ENCODE measurements around the gene GNPTG.
A peak's percentile ranks its signal among the peaks of the same experiment; 100 is the strongest.
"Not testable (repeated sequence)": the region's sequence is repeated elsewhere in the genome, so short reads cannot be mapped to it uniquely, and the experiment has no call there.

GNPTG gene

DNA sequence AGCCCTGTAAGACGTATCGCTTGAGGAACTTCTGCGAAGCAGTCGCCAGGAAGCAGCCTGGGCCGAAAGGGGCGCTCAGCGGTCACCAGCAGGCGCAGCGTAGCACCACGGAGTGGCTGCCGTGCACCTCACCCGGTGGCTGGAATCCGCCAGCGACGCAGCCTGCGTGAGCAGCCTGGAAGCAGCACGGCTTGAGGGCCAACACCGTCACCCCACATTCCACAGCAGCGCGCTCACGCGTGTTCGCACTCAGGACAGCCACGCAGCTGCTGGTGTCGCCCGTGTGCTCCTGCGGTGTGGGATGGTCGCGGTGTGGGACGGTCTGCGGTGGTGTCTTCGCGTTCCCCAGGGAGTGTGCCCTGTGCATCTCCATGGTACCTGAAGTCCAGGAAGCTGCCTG is 32.7 kb upstream of the GNPTG start:
- DNase-seq (ENCODE audit: low read depth), result no peak

DNA sequence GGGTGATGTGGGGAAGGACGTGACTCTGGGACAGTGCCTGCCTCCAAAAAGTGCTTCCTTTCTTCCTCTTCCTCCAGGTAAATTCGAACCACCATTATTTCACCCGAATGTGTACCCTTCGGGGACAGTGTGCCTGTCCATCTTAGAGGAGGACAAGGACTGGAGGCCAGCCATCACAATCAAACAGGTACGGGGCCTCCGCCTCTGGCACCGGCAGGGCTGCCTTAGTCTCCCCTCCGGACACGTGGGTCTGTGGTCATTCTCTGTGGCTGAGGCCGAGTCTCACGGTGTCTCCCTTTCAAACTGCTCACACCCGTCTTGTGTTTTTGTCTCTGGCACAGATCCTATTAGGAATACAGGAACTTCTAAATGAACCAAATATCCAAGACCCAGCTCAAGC is 31.6 kb upstream of the GNPTG start:
- DNase-seq (ENCODE audit: low read depth), result no peak

DNA sequence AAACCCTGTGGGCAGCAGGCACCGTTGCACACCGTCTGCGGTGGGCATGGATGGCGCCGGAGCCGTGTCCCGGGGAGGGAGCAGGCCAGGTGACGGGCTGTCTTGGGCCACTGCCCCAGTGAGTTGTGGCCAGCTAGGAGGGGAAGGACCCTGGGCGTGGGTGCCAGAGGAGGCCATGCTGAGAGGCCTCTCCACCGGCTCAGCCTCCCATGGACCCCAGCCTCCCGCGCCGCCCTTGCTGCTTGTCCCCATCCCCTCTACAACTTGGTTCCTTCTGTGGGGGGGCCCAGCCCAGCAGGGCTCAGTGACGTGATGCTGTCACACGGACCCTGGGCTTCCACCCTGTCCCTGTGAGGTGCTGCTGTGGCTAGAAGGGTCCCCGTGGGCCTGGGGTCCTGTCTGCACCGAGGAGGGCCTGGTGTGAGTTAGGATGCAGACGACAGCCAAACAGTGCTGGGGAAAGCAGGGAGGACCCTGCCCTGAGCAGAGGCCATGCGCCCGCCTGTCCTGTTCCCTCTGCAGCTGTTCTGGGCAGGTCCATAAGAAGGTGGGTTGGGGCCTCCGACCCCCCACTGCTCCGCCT is 31.0 kb upstream of the GNPTG start:
- no peak for DNase-seq (ENCODE audit: low read depth)

GRCh38 chr16:1322407-1322806 is 29.3 kb upstream of the GNPTG start:
- no peak for DNase-seq (ENCODE audit: low read depth)

- no peak for DNase-seq (ENCODE audit: low read depth)
Observed at GRCh38 chr16:1323296-1324239, 28.2 kb upstream of the GNPTG start.

GRCh38 chr16:1324286-1324826 is 27.4 kb upstream of the GNPTG start:
- no peak for DNase-seq (ENCODE audit: low read depth)

- no peak for DNase-seq (ENCODE audit: low read depth)
Observed at GRCh38 chr16:1325261-1325660, 26.5 kb upstream of the GNPTG start.

- DNase-seq (ENCODE audit: low read depth), result no peak
Observed at GRCh38 chr16:1325673-1326371, 25.9 kb upstream of the GNPTG start.

DNA sequence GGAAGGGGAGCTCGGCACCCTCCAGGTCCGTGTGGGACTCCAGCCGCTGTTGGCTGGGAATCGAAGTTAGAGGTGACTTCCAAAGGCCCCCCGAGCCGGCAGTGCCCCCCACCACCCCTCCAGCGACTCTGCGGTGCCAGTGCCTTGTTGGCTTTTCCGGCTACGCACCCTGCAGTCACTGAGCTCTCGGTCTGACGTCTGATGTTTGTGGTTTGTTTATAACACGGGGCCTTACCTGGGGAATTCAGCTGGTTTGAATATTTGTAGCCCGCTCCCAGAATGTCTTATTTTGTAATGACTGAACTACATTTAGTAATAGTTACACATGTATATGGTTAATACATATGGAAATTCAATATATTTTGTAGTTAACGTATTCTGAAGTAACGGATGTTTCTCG is 25.3 kb upstream of the GNPTG start:
- DNase-seq (ENCODE audit: low read depth), result no peak

- DNase-seq (ENCODE audit: low read depth), result no peak
Observed at GRCh38 chr16:1326946-1327618, 24.6 kb upstream of the GNPTG start.

DNA sequence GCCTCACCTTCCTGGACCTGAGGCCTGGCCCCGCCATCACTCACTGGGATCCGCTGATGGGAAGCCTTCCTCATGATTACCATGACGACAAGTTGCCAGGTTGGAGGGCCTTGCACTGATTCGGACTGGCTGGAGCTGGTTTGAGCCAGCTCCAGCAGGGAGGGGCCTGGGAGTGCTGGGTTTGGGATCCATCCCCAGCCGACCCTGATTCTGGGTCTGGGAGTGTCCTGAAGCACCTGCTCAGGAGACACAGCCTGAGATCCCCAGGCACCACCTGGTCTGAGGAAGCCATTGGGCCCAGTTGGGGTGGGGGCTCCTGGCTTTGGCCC is 24.1 kb upstream of the GNPTG start:
- no peak for DNase-seq (ENCODE audit: low read depth)

DNA sequence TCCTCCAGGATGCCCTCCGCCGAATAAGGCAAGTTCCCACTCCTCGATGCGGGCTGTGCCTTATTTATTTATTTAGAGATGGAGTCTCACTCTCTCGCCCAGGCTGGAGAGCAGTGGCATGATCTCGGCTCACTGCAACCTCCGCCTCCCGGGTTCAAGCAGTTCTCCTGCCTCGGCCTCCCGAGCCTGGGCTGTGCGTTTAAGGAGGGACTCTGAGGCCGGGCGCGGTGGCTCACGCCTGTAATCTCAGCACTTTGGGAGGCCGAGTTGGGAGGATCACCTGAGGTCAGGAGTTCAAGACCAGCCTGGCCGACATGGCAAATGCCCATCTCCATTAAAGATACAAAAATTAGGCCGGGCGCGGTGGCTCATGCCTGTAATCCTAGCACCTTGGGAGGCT is 23.6 kb upstream of the GNPTG start:
- not testable (repeated sequence) for DNase-seq (ENCODE audit: low read depth)

DNA sequence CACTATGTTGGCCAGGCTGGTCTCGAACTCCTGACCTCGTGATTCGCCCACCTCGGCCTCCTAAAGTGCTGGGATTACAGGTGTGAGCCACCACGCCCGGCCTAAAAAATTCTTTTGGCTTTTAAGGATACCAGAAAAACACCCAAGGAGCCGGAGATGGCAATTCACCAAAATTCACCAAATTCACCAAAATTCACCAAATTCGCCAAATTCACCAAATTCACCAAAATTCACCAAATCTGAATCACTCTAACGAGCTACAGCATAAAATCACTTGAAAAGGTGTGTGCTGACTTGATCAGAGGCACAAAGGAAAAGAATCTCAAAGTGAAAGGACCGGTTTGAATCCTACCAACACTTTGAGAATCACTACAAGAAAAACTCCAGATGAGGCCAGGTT is 22.8 kb upstream of the GNPTG start:
- not testable (repeated sequence) for DNase-seq (ENCODE audit: low read depth)

DNA sequence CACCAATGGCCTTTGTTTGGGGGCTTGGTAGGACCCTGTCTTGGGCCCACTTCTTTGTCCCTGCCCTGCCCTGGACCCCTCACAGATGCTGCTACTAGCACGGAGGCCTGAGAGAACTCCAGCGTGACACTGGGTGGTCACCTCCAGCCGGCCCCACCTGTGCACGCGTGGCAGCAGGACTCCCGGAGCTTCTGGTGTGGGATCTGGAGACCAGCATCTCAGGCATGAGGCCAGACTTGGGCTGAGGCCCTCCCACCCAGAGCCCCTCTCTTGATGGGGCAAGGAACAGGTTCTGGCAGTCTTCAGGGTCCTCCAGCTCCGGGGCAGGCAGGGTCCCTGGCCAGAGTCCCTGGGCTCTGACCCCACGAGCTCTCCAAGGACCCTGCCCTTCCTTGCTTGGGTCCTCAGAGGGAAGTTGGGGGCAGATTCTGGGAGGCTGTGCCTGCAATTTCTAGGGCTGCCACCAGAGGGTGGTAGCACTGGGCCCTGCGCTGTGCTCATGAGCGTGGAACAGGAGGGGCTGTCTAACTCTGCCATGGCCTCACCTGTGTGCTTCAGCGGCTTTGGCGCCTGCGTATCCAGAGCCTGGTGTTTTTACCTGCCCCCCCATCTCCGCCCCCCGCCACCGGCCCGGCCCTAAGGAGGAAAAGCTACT is 21.3 kb upstream of the GNPTG start:
- no peak for DNase-seq (ENCODE audit: low read depth)

DNA sequence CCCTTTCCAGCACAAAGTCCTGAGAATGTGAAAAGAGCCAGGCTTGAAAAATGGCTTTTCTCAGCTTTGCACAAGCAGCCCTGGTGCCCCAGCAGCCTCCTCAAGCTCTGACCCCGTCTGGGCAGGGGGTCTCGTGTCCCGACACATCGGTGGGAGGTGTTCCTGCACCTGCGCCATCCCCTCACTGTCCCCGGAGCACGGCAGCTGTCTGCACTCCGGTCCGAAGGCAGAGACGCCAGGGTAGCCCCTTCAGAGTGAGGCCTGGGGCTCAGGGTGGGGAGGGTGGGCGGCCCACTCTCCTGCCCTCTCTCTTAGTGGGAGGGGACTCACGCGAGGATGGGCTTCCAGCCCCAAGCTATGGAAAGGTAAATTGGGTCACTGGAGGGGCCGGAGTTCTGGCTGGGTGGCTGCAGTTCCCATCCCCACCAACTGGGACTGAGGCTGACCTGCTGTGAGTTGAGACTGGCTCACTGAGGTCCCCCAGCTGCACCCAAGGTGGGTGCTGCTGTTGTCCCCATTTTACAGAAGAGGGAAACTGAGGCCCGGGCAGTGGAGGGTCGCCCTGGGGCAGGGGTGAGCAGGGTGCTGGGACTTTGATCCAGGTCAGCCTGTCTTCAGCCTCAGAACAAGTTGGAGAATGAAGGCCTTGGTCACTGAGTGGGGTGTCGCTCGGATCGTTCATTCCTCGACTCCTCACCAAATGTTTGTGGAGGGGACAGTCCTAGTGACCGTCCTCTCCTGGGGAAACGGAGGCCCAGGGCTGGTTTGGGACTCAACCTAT is 20.6 kb upstream of the GNPTG start:
- DNase-seq (ENCODE audit: low read depth), result no peak

- no peak for DNase-seq (ENCODE audit: low read depth)
Observed at GRCh38 chr16:1331712-1332617, 19.8 kb upstream of the GNPTG start.

DNA sequence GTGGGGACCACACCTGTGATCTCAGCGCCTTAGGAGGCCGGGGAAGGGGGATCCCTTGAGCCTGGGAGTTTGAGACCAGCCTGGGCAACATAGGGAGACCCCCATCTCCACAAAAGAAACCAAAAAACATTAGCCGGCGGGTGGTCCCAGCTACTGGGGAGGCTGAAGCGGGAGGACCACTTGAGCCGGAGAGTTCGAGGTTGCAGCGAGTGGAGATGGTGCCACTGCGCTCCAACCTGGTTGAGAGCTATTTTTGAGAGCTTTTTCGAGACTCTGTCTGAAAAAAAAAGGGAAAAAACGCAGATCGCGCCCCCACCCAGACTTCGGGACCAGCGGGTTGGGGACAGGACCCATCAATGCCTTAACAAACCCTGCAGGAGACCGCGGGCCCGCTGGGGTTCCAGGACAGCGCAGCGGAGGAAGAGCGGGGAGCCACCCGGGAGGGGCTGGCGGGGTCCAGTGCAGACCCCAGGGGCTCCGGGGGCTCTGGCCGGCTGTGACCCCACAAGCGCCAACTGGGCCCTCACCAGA is 19.0 kb upstream of the GNPTG start:
- no peak for DNase-seq (ENCODE audit: low read depth)

DNA sequence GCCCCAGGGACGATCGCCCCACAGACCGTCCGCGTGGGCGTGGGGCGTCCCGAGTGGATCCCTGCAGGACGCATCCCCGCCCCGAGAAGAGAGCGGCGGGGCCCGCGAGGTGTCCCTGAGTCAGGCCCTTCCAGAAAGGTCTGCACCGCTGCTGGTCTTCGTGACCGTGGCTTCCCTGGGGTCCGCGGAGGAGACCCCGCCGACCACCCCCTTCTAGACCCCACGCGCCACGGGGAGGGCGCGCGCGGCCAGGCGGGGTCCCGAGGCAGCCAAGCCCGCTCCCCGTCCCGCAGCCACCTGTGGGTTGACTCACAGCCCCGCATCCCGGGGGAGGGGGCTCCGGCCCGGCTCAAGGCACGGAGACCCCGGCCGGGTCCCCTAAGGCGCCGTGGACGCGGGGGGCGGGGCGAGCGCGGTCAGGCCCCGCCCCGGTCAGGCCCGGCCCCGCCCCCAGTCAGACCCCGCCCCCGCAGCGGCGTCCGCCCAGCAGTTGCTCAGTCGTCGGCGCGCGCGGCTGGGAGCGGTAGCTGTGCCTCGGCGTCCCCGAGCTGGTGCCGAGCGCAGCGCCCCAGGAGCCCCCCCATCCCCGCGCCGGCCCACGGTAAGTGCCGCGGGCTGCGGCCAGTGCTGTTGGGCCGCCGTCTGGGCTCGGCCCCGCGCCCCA is 18.4 kb upstream of the GNPTG start, which contains the start of gene BAIAP3:
Gene BAIAP3, plus strand, starts transcription at position 497 of the 664 bp plus-strand sequence. CDS start 4,905 bp downstream, outside the sequence.
- peak; percentile 35 for DNase-seq (ENCODE audit: low read depth)

Measured in activated gamma-delta T cell treated with anti-CD3 and anti-CD28 coated beads, Interleukin-2, amount 50 U/mL, for 16 hours (primary cell).